VCaP (cell line): ENCODE results near the gene IL13RA1.

Experiments used
- H3K27ac ChIP-seq: fragments of 450-650 bp; 2 replicates; pipeline ENCODE4 v1.5.1; 2017
- TF ChIP-seq, protein P1 (sequence below): fragments of 450-650 bp; conservative IDR thresholded peaks from 2 replicates; pipeline ENCODE4 v1.5.1; 2017; ENCODE audit warnings: mild to moderate bottlenecking, moderate library complexity

The IL13RA1 gene

DNA sequence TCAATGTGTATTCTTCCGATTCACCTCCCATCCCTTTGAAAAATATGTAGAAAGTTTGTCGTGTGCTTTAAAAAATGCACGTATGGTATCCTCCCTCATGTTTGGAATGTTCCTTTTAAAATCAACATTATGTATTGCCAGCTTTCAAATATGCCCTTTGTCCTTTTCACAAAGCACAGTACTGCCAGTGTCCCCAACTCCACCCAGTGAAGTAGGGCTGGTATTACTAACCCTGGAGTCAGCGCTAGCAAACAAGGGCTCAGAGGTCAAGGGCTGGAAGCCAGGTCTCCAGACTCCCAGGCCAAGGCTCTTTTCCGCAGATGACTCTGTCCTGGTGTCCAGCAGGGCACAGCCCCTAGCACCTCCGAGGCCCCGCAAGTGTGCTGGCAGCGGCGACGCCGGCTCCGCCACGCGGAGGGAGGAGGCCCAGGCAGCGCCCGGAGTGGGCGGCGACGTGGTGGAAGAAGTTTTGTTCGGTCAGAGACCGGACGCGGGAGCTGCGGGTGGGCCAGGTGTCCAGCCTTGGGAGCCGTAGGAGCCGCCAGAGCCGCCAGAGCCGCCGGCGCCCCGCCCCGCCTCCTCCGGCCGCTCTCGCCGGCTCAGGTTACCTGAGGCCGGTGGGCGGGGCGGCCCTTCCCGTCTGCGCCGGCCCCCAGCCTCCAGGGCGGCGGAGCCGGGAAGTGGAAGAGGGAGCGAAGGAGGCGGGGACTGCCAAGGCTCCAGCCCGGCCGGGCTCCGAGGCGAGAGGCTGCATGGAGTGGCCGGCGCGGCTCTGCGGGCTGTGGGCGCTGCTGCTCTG, at the start of gene IL13RA1:
Gene IL13RA1 (plus strand): TSS at position 720 of the 799 bp plus-strand sequence. CDS start 33 bp downstream, at position 753.
- H3K27ac ChIP-seq: peak within 1 kb of the TSS; percentile 49
- TF ChIP-seq, protein P1, sequence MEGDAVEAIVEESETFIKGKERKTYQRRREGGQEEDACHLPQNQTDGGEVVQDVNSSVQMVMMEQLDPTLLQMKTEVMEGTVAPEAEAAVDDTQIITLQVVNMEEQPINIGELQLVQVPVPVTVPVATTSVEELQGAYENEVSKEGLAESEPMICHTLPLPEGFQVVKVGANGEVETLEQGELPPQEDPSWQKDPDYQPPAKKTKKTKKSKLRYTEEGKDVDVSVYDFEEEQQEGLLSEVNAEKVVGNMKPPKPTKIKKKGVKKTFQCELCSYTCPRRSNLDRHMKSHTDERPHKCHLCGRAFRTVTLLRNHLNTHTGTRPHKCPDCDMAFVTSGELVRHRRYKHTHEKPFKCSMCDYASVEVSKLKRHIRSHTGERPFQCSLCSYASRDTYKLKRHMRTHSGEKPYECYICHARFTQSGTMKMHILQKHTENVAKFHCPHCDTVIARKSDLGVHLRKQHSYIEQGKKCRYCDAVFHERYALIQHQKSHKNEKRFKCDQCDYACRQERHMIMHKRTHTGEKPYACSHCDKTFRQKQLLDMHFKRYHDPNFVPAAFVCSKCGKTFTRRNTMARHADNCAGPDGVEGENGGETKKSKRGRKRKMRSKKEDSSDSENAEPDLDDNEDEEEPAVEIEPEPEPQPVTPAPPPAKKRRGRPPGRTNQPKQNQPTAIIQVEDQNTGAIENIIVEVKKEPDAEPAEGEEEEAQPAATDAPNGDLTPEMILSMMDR: no peak

DNA sequence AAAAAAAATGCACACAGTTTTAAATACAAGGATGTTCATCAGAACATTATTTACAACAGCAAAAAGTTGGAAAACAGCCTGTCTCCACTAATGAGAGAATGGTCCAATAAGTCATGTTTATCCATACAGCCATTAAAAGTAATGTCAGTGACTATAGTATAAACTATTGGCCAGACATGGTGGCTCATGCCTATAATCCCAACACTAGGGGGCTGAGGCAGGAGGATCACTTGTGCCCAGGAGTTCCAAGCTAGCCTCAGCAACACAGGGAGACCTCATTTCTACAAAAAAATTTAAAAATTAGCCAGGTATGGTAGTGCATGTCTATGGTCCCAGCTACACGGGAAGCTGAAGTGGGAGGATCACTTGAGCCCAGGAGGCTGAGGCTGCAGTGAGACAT, 48.1 kb upstream of the IL13RA1 start:
- TF ChIP-seq, protein P1: no peak

GRCh38 chrX:118682258-118683014, 45.0 kb upstream of the IL13RA1 start:
- TF ChIP-seq, protein P1: no peak
- H3K27ac ChIP-seq: no peak overlapping the region

More for the DNA sequence above, 48.1 kb upstream of the IL13RA1 start:
- H3K27ac ChIP-seq: no peak overlapping the region

DNA sequence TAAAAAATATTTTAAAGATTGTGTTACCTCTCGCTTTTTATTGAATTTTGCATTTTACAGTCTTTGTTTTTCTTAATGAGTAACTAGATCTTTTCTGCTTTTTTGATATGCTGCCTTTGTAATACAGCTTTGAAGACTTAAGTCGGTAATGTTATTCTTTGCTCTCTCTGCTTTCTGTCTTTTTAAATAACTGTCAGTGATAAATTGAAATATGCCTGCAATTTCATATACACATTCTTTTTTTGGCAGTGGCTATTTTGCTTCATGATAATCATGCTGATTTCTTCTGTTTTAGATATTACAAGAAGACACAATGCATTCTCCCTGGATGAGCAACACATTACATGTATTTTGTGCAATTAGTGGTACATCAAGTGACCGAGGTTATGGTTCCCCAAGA, 42.0 kb upstream of the IL13RA1 start:
- no peak overlapping the region for H3K27ac ChIP-seq
- TF ChIP-seq, protein P1: no peak

- TF ChIP-seq, protein P1: no peak
- H3K27ac ChIP-seq: no peak overlapping the region
Measured at GRCh38 chrX:118688935-118689334, 38.5 kb upstream of the IL13RA1 start.

DNA sequence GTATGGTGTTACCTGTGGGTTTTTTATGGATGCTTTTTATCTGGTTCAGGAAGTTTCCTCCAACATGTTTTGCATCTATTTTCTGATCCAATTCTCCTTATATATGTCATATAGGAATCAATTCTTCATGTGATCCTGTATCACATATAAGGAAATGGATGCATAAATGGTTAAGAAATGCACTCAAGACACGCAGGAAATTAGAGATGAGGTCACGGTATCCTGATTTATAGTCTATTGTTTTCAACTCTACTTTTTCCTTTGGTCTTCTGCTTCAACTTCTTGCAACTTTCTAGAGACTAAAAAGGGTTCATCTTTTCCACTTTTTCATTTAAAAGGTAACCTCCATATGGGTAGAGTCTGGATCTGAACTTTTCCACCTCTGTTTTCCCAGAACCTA, 33.6 kb upstream of the IL13RA1 start:
- H3K27ac ChIP-seq: no peak overlapping the region
- TF ChIP-seq, protein P1: no peak

DNA sequence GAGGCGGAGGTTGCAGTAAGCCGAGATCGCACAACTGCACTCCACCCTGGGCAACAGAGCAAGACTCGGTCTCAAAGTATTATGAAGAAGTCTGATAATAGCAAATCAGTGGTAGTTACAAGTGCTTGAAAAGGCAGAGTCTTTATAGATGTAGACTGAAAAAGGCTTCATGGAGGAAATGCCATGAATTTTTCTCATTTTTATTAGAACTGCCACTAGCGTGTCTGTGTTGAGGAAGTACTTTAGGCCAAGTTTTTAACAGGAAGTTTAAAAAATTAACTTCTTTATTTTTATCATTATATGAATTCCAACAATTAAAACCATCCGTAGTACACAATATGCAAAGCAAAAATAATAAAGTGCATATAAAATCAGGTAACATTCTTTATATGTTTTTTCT, 32.8 kb upstream of the IL13RA1 start:
- H3K27ac ChIP-seq: no peak overlapping the region
- TF ChIP-seq, protein P1: no peak
